ENCODE results near the gene CRYAA. TPM values are rescaled to one million over a fixed set of nuclear protein-coding genes. Genes with fewer than 3 reads are reported as not detected.
A peak's percentile ranks its signal among the peaks of the same experiment; 100 is the strongest.

The CRYAA gene
- total and polyA plus RNA-seq, 5 experiments from 2014 or later = not detected

DNA sequence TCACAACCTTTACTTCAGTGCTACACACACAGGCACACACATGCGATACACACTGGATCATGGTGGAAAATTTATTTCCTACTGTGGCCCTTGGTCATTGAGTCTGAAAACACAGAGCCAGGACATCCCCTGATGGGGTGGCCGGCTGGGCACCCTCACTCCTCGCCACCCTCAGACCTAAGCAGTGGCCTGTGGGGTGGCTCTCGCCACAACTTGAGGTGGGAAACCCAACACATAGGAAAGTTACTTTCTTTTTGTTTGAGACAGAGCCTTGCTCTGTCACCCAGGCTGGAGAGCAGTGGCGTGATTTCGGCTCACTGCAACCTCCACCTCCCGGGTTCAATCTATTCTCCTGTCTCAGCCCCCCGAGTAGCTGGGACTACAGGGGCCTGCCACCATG lies 19.4 kb downstream of the CRYAA start:
- POLR2A ChIA-PET = no interaction called here
- peaks cover 0 to 2% (median 0%) of the 10 kb centered on the region in 5 donors for H3K27me3 Mint-ChIP-seq
- peaks cover 6 to 23% (median 10%) of the 10 kb centered on the region in 4 donors for H3K4me1 Mint-ChIP-seq
- peaks cover 0 to 6% (median 5%) of the 10 kb centered on the region in 3 donors for H3K36me3 Mint-ChIP-seq
- peaks cover 0 to 1% (median 0%) of the 10 kb centered on the region in 9 donors for H3K9me3 Mint-ChIP-seq
- ATAC-seq (no peak), DNase-seq (no peak)
- H3K4me3 Mint-ChIP-seq = no peak overlapping the region
- H3K27ac Mint-ChIP-seq = no peak overlapping the region

DNA sequence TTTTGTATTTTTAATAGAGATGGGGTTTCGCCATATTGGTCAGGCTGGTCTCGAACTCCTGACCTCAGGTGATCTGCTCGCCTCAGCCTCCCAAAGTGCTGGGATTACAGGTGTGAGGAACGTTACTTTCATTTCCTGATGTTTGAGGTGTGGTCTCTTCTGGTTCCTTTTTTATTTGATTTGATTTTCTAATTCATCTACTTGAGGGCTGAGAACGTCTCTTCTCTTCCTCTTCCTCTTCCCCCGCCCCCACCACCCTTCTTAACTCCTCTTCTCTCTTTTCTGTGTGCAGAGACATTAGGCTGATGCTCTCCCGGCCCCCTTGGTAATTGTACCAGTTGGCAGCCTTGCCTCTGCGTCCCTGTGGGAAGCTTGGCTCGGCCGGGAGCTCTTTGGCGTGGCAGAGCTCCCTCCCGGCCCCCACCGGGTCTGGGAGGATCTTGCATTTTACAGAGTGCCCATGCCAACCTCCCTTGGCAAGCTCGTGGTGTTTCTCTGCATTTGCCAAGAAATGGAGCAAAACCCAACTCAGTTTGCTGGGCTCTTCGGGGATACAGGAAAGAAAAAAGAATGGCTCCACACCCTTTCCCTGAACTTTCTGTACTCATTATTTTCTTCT lies 19.9 kb downstream of the CRYAA start:
- ATAC-seq = no peak
- Mint-ChIP-seq H3K27ac (peak overlapping the region in 3 of 10 donors; percentile 32 to 36 (median 34)), H3K9me3 (peaks cover 0 to 1% (median 0%) of the 10 kb centered on the region in 9 donors), H3K36me3 (peaks cover 0 to 6% (median 5%) of the 10 kb centered on the region in 3 donors), H3K4me1 (peaks cover 6 to 23% (median 11%) of the 10 kb centered on the region in 4 donors), H3K4me3 (peak overlapping the region in 1 of 10 donors; percentile 4), H3K27me3 (peaks cover 0 to 2% (median 0%) of the 10 kb centered on the region in 5 donors)
- POLR2A ChIA-PET = no interaction called here
- DNase-seq = no peak

GRCh38 chr21:43189936-43190335 lies 21.1 kb downstream of the CRYAA start:
- POLR2A ChIA-PET = no interaction called here
- Mint-ChIP-seq H3K36me3 (peaks cover 0 to 6% (median 5%) of the 10 kb centered on the region in 3 donors), H3K27me3 (peaks cover 0 to 6% (median 0%) of the 10 kb centered on the region in 5 donors), H3K4me3 (no peak overlapping the region), H3K27ac (peak overlapping the region in 4 of 10 donors; percentile 26 to 73 (median 63)), H3K9me3 (peaks cover 0 to 1% (median 0%) of the 10 kb centered on the region in 9 donors), H3K4me1 (peaks cover 8 to 29% (median 14%) of the 10 kb centered on the region in 4 donors)
- no peak for DNase-seq
- ATAC-seq = no peak

- Mint-ChIP-seq H3K27me3 (peaks cover 0 to 6% (median 0%) of the 10 kb centered on the region in 5 donors), H3K4me1 (peaks cover 8 to 29% (median 14%) of the 10 kb centered on the region in 4 donors), H3K4me3 (no peak overlapping the region), H3K27ac (peak overlapping the region in 3 of 10 donors; percentile 26 to 71 (median 43)), H3K36me3 (peaks cover 0 to 6% (median 5%) of the 10 kb centered on the region in 3 donors), H3K9me3 (peaks cover 0 to 1% (median 0%) of the 10 kb centered on the region in 9 donors)
- no peak for ATAC-seq
- POLR2A ChIA-PET = no interaction called here
- DNase-seq = no peak
Measured at GRCh38 chr21:43190544-43190943, 21.7 kb downstream of the CRYAA start.

GRCh38 chr21:43190951-43191350 lies 22.1 kb downstream of the CRYAA start:
- DNase-seq (no peak), ATAC-seq (no peak)
- Mint-ChIP-seq H3K9me3 (peaks cover 0 to 1% (median 0%) of the 10 kb centered on the region in 9 donors), H3K36me3 (peaks cover 0 to 6% (median 5%) of the 10 kb centered on the region in 3 donors), H3K4me3 (no peak overlapping the region), H3K27ac (peak overlapping the region in 1 of 10 donors; percentile 26), H3K4me1 (peaks cover 8 to 29% (median 14%) of the 10 kb centered on the region in 4 donors), H3K27me3 (peaks cover 0 to 8% (median 0%) of the 10 kb centered on the region in 5 donors)
- POLR2A ChIA-PET = no interaction called here

GRCh38 chr21:43191521-43191920 lies 22.7 kb downstream of the CRYAA start:
- DNase-seq (no peak), ATAC-seq (no peak)
- Mint-ChIP-seq H3K4me1 (peaks cover 8 to 29% (median 14%) of the 10 kb centered on the region in 4 donors), H3K4me3 (no peak overlapping the region), H3K27ac (peak overlapping the region in 1 of 10 donors; percentile 82), H3K9me3 (peaks cover 0 to 1% (median 0%) of the 10 kb centered on the region in 9 donors), H3K36me3 (peaks cover 0 to 6% (median 5%) of the 10 kb centered on the region in 3 donors), H3K27me3 (peaks cover 0 to 8% (median 0%) of the 10 kb centered on the region in 5 donors)
- POLR2A ChIA-PET = no interaction called here

DNA sequence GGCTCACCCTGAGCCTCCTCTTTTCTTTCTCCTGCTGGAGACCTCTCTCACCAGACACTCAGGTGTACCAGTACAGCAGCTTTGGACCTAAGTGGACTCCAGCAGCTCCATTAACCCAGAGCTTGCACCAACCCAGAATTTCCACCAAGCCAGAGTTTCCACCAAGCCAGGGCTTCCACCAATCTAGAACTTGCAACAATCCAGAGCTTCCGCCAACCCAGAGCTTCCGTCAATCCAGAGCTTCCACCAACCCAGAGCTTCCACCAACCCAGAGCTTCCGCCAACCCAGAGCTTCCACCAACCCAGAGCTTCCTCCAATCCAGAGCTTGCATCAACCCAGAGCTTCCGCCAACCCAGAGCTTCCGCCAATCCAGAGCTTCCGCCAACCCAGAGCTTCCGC lies 23.2 kb downstream of the CRYAA start:
- POLR2A ChIA-PET = no interaction called here
- Mint-ChIP-seq H3K4me1 (peaks cover 8 to 29% (median 14%) of the 10 kb centered on the region in 4 donors), H3K9me3 (peaks cover 0 to 3% (median 0%) of the 10 kb centered on the region in 9 donors), H3K27me3 (peaks cover 0 to 8% (median 0%) of the 10 kb centered on the region in 5 donors), H3K36me3 (peaks cover 0 to 7% (median 6%) of the 10 kb centered on the region in 3 donors), H3K27ac (peak overlapping the region in 1 of 10 donors; percentile 29), H3K4me3 (no peak overlapping the region)
- no peak for DNase-seq
- no peak for ATAC-seq

- ATAC-seq (no peak), DNase-seq (no peak)
- peaks cover 0 to 8% (median 3%) of the 10 kb centered on the region in 5 donors for H3K27me3 Mint-ChIP-seq
- H3K36me3 Mint-ChIP-seq = peaks cover 5 to 13% (median 10%) of the 10 kb centered on the region in 3 donors
- peak overlapping the region in 3 of 10 donors; percentile 4 to 49 (median 35) for H3K27ac Mint-ChIP-seq
- POLR2A ChIA-PET = no interaction called here
- H3K4me3 Mint-ChIP-seq = no peak overlapping the region
- H3K9me3 Mint-ChIP-seq = peaks cover 0 to 9% (median 0%) of the 10 kb centered on the region in 9 donors
- peaks cover 11 to 28% (median 14%) of the 10 kb centered on the region in 4 donors for H3K4me1 Mint-ChIP-seq
Measured at GRCh38 chr21:43192501-43193081, 23.8 kb downstream of the CRYAA start.

DNA sequence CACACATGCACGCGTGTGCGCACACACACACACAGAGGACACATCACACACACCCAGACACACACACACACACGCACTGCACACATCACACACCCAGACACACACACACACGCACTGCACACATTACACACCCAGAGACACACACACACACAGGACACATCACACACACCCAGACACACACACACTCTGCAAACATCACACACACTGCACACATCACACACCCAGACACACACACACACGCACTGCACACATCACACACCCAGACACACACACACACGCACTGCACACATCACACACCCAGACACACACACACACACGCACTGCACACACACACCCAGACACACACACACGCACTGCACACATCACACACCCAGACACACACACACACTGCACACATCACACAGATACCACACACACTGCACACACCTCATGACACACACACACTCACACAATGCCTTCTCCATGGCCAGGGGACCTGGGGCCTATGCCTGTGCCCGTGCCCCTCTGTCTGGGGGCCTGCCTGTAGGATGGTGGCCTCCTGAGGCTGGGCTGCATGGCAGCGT lies 24.4 kb downstream of the CRYAA start:
- peaks cover 0 to 8% (median 3%) of the 10 kb centered on the region in 5 donors for H3K27me3 Mint-ChIP-seq
- H3K27ac Mint-ChIP-seq = peak overlapping the region in 3 of 10 donors; percentile 8 to 66 (median 35)
- peaks cover 11 to 23% (median 14%) of the 10 kb centered on the region in 4 donors for H3K4me1 Mint-ChIP-seq
- peaks cover 8 to 15% (median 10%) of the 10 kb centered on the region in 3 donors for H3K36me3 Mint-ChIP-seq
- ATAC-seq = no peak
- peaks cover 0 to 11% (median 3%) of the 10 kb centered on the region in 9 donors for H3K9me3 Mint-ChIP-seq
- POLR2A ChIA-PET = no interaction called here
- DNase-seq = no peak
- H3K4me3 Mint-ChIP-seq = peak overlapping the region in 1 of 10 donors; percentile 7

DNA sequence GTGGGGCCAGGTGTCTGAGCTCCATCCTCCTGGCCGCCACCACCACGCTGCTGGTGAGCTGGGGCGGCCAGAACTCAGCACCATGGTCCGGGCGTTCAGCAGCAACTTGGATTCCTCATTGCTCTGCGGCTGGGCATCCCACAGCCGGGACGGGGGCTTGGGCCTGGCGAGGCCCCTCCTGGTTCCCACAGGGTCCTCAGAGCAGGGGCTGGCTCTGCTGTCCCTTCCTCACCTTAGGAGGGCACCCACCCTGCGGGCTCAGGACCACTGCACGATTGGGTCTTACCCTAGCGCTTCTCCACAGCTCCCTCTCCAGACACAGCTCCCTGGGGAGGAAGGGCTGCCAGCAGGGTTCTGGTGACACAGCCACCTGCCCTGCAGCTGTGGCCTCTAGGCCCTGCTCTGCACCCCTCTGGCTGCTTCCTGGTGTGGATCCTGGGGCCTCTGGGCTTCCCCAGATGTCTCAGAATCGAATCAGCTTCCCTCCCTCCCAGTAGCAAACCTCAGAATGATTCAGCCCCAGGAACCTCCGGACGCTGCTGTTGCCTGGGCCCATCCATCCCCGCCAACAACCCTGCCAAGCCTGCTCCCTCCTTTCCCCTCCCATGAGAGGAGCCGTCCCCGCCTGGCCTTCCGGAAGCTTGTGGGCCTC lies 25.0 kb downstream of the CRYAA start:
- no peak for ATAC-seq
- Mint-ChIP-seq H3K36me3 (peaks cover 10 to 21% (median 14%) of the 10 kb centered on the region in 3 donors), H3K27me3 (peaks cover 0 to 10% (median 4%) of the 10 kb centered on the region in 5 donors), H3K4me3 (no peak overlapping the region), H3K27ac (no peak overlapping the region), H3K9me3 (peaks cover 0 to 18% (median 9%) of the 10 kb centered on the region in 9 donors), H3K4me1 (peaks cover 9 to 17% (median 11%) of the 10 kb centered on the region in 4 donors)
- DNase-seq = no peak
- POLR2A ChIA-PET = no interaction called here

GRCh38 chr21:43194303-43195120 lies 25.7 kb downstream of the CRYAA start:
- Mint-ChIP-seq H3K27me3 (peaks cover 0 to 10% (median 4%) of the 10 kb centered on the region in 5 donors), H3K4me3 (no peak overlapping the region), H3K9me3 (peaks cover 0 to 23% (median 11%) of the 10 kb centered on the region in 9 donors), H3K36me3 (peaks cover 10 to 21% (median 18%) of the 10 kb centered on the region in 3 donors), H3K4me1 (peaks cover 7 to 14% (median 10%) of the 10 kb centered on the region in 4 donors), H3K27ac (peak overlapping the region in 1 of 10 donors; percentile 22)
- no peak for ATAC-seq
- POLR2A ChIA-PET = no interaction called here
- no peak for DNase-seq

Data from naive thymus-derived CD8-positive, alpha-beta T cell (primary cell).